Breast epithelium (tissue), 4 donors: ENCODE measurements around the gene RIF1. TPM values are rescaled to one million over a fixed set of nuclear protein-coding genes. Genes with fewer than 3 reads are reported as not detected.

Source experiments
- DNase-seq, 2 donors: peaks; one replicate each; pipeline ENCODE4 v3.0.0-alpha.2; 2019; ENCODE audit warnings: low spot score in 2 of 2
- H3K27ac ChIP-seq, 2 donors: fragments of 200-600 bp; sonication (generic) in 1 of 2; one replicate each; pipeline ENCODE4 v1.5.1; 2016 to 2019; ENCODE audit warnings: mild to moderate bottlenecking in 1 of 2
- H3K27me3 ChIP-seq, 2 donors: fragments of 200-600 bp; sonication (generic) in 1 of 2; one replicate each; pipeline versions ENCODE4 v1.5.1 to v1.6.0; 2017 to 2019; ENCODE audit warnings: control low read depth in 1 of 2, mild to moderate bottlenecking in 1 of 2
- H3K36me3 ChIP-seq: fragments of 200-600 bp; one replicate; pipeline ENCODE4 v1.5.1; 2019
- H3K4me1 ChIP-seq, 2 donors: fragments of 200-600 bp; sonication (generic); one replicate each; pipeline ENCODE4 v1.5.1; 2016 to 2019; ENCODE audit warnings: control low read depth in 1 of 2
- H3K4me3 ChIP-seq, 3 donors: fragments of 200-600 bp; sonication (generic); 1 replicate in 2 of 3; 2 replicates in 1 of 3; pipeline ENCODE4 v1.5.1; 2016 to 2019; ENCODE audit warnings: mild to moderate bottlenecking in 3 of 3, moderate library complexity in 2 of 3
- H3K9me3 ChIP-seq, 2 donors: fragments of 200-600 bp; sonication (generic) in 1 of 2; one replicate each; pipeline ENCODE4 v1.5.1; 2016 to 2019; ENCODE audit warnings: control low read depth in 1 of 2
- POLR2A ChIP-seq: fragments of 450-650 bp; IDR thresholded peaks from one replicate; pipeline ENCODE4 v1.6.1; 2016; ENCODE audit warnings: antibody characterized with exemption, mild to moderate bottlenecking, moderate library complexity
- POLR2AphosphoS5 ChIP-seq, 3 donors: sonication (generic); formaldehyde crosslinking; IDR thresholded peaks; one replicate each; pipeline ENCODE4 v1.6.1; 2017; ENCODE audit warnings: antibody characterized with exemption in 3 of 3
- intact Hi-C: fragments of 100-400 bp; cut with DNase I; formaldehyde crosslinking; loops from one replicate; pipeline ENCODE4 v1.15.1; 2023; ENCODE audit warnings: low total_unique reads
- total RNA-seq, 3 donors: library from RNA; depleted of rRNA; stranded (reverse); fragments of >200 nt; gene quantifications; one replicate each; pipeline ENCODE4 v1.1.0, GENCODE V29; 2016
- TF ChIP-seq, protein P1 (sequence below), 3 donors: fragments of 450-650 bp; IDR thresholded peaks; one replicate each; pipeline ENCODE4 v1.5.1; 2016 to 2017; ENCODE audit warnings: antibody characterized with exemption in 3 of 3, mild to moderate bottlenecking in 3 of 3, moderate library complexity in 3 of 3

The RIF1 gene, protein sequence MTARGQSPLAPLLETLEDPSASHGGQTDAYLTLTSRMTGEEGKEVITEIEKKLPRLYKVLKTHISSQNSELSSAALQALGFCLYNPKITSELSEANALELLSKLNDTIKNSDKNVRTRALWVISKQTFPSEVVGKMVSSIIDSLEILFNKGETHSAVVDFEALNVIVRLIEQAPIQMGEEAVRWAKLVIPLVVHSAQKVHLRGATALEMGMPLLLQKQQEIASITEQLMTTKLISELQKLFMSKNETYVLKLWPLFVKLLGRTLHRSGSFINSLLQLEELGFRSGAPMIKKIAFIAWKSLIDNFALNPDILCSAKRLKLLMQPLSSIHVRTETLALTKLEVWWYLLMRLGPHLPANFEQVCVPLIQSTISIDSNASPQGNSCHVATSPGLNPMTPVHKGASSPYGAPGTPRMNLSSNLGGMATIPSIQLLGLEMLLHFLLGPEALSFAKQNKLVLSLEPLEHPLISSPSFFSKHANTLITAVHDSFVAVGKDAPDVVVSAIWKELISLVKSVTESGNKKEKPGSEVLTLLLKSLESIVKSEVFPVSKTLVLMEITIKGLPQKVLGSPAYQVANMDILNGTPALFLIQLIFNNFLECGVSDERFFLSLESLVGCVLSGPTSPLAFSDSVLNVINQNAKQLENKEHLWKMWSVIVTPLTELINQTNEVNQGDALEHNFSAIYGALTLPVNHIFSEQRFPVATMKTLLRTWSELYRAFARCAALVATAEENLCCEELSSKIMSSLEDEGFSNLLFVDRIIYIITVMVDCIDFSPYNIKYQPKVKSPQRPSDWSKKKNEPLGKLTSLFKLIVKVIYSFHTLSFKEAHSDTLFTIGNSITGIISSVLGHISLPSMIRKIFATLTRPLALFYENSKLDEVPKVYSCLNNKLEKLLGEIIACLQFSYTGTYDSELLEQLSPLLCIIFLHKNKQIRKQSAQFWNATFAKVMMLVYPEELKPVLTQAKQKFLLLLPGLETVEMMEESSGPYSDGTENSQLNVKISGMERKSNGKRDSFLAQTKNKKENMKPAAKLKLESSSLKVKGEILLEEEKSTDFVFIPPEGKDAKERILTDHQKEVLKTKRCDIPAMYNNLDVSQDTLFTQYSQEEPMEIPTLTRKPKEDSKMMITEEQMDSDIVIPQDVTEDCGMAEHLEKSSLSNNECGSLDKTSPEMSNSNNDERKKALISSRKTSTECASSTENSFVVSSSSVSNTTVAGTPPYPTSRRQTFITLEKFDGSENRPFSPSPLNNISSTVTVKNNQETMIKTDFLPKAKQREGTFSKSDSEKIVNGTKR (N-terminal part only)
- total RNA-seq, result 10 to 100 TPM; 35.5 to 78.2 (median 50.5) TPM

DNA sequence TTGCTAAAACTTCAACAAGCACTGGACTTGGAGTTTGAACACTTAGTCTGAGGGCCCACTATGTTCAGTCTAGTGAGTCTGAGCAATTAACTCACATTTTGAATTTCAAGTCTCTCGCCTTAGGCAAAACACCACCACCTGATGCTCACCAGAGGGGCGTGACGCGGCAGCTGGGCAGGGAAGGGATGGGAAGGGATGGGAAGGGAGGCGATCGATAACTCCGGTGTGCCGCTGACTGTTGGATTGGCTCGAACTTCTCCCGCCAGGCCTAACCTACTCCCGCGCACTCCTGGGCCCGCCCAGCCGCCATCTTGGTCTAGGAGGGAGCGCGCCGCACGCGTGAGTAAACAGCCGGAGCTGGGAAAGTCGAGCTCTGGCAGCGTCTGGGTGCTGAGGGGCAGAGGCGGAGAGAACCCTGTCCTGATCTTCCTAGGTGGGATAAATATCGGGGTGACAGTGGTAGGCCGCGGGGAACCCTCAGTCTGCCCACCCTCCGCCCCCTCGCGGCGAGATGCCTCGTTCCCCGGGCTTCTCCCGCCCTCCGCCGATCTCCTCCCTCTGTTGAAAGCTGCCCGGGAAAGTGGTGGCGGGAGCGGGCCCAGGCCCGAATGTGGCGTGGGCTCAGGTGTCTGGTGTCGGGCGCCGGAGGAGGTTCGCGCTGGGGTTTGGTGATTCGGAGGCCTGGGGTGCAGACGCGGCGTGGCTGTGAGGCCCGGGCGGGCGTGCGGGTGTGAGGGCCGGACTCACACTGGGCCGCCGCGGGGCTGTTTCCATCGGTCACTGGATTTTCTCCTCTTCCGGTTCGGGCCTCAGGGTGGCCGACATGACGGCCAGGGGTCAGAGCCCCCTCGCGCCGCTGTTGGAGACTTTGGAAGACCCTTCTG is at the start of gene RIF1:
TSS of gene RIF1 (plus strand) at position 302 of the 884 bp plus-strand sequence. CDS start at position 824, 522 bp downstream.
- peak; percentile 79 to 86 for DNase-seq
- peak within 1 kb of the TSS; percentile 86 to 96 (median 94) for H3K4me3 ChIP-seq
- no peaks in the 10 kb centered on the region for H3K9me3 ChIP-seq
- H3K27ac ChIP-seq, result peak within 1 kb of the TSS; percentile 96 to 98
- no peaks in the 10 kb centered on the region for H3K27me3 ChIP-seq
- no peaks in the 10 kb centered on the region for H3K36me3 ChIP-seq
- TF ChIP-seq POLR2A (peak; percentile 37), POLR2AphosphoS5 (IDR thresholded peaks at IDR 0.05) (peak; percentile 47 to 86 (median 84))
- TF ChIP-seq, protein P1, sequence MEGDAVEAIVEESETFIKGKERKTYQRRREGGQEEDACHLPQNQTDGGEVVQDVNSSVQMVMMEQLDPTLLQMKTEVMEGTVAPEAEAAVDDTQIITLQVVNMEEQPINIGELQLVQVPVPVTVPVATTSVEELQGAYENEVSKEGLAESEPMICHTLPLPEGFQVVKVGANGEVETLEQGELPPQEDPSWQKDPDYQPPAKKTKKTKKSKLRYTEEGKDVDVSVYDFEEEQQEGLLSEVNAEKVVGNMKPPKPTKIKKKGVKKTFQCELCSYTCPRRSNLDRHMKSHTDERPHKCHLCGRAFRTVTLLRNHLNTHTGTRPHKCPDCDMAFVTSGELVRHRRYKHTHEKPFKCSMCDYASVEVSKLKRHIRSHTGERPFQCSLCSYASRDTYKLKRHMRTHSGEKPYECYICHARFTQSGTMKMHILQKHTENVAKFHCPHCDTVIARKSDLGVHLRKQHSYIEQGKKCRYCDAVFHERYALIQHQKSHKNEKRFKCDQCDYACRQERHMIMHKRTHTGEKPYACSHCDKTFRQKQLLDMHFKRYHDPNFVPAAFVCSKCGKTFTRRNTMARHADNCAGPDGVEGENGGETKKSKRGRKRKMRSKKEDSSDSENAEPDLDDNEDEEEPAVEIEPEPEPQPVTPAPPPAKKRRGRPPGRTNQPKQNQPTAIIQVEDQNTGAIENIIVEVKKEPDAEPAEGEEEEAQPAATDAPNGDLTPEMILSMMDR (IDR thresholded peaks at IDR 0.05), result peak; percentile 24 to 80 (median 80)
- H3K4me1 ChIP-seq, result peaks cover 0 to 8% of the 10 kb centered on the region in 2 donors
- intact Hi-C loops, result no loop called here

DNA sequence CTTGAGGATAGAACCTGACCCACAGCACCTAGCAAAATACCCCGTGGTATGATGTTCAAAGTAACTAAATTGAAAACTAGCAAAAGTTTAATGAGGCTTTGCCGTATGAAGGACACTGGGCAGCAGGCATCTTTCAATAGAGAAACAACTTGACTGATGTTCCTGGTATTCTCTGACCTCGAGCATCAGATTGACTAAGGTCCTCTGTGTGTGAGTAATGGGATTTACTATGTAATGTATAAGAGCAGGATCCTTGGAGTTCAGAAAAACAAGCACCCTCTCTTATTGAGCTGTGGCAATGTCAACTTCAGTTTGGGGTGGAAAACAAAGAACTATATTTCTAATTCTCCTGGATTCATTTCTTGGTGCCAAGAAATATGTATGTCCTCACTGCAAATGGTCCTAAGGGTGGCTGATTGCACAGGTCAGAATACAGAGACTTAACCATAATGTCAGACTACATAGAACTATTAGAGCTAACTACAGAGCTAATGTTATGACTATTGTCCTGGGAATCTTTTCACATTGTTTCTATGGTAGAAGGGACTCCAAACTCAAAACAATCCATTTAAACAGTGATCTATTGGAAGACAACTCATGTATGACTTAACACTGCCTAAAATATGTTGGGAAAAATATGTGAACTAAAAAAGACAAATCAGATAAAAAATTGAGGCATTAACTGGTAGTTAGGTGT is 47.9 kb upstream of the RIF1 start:
- intact Hi-C loops, result no loop called here
- DNase-seq, result no peak
- no peak overlapping the region for H3K4me3 ChIP-seq
- H3K9me3 ChIP-seq, result no peaks in the 10 kb centered on the region
- TF ChIP-seq POLR2A (no peak), POLR2AphosphoS5 (IDR thresholded peaks at IDR 0.05) (no peak)
- TF ChIP-seq, protein P1 (IDR thresholded peaks at IDR 0.05), result no peak
- peaks cover 0 to 3% of the 10 kb centered on the region in 2 donors for H3K4me1 ChIP-seq
- H3K27ac ChIP-seq, result no peak overlapping the region
- no peaks in the 10 kb centered on the region for H3K27me3 ChIP-seq
- H3K36me3 ChIP-seq, result no peaks in the 10 kb centered on the region

DNA sequence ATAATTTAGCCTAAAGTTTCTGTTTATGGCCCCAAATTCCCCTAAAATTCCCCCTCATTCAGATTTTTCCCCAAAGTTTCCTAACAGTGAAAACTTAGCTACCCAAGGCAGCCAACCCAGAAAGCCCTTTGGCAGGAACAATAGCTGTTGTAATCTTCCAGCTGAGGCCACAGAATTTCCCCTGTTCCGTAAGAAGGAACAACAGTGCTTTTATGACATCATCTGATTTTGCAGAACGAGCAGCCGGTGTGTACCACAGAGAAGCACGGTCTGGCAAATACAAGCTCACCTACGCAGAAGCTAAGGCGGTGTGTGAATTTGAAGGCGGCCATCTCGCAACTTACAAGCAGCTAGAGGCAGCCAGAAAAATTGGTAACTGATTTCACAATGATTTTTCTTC is 46.0 kb upstream of the RIF1 start:
- Histone ChIP-seq H3K27ac (peak overlapping the region; percentile 51 to 52), H3K4me1 (peaks cover 0 to 3% of the 10 kb centered on the region in 2 donors), H3K36me3 (no peaks in the 10 kb centered on the region), H3K9me3 (peaks cover 2 to 3% of the 10 kb centered on the region in 2 donors), H3K4me3 (peak overlapping the region in 2 of 3 donors; percentile 12 to 37), H3K27me3 (no peaks in the 10 kb centered on the region)
- peak in 1 of 2 donors; percentile 76 for DNase-seq
- TF ChIP-seq POLR2AphosphoS5 (IDR thresholded peaks at IDR 0.05), result peak; percentile 37 to 66 (median 50)
- TF ChIP-seq, protein P1 (IDR thresholded peaks at IDR 0.05), result no peak
- TF ChIP-seq POLR2A, result no peak
- intact Hi-C loops, result loop anchor here (2.0 kb wide), 1 partner anchor 37 kb away; no protein-coding TSS in a partner anchor

DNA sequence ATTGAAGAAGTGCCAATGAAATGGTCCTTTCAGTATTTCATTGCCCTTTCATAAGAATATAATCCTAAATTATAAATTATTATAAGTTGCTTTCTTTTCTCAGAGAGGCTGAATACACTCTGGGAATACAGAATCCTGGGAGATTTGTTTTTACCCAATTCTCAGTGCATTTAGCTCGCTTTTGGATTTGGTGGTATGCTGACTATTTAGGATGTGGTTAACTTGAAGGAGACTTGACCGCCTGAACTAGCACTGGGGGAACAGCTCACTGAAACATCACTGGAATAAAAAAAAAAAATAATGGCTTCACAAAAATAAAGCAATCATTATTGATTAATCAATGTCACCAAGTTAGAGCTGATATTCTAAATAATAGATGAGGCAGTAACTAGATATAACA is 42.1 kb upstream of the RIF1 start:
- DNase-seq, result no peak
- intact Hi-C loops, result no loop called here
- Histone ChIP-seq H3K4me1 (peaks cover 0 to 3% of the 10 kb centered on the region in 2 donors), H3K27me3 (no peaks in the 10 kb centered on the region), H3K27ac (no peak overlapping the region), H3K36me3 (no peaks in the 10 kb centered on the region), H3K9me3 (peaks cover 4 to 6% of the 10 kb centered on the region in 2 donors), H3K4me3 (no peak overlapping the region)
- TF ChIP-seq, protein P1 (IDR thresholded peaks at IDR 0.05), result no peak
- TF ChIP-seq POLR2A, result no peak
- TF ChIP-seq POLR2AphosphoS5 (IDR thresholded peaks at IDR 0.05), result no peak
